ENCODE measurements around the gene ASIP.
"Not testable (repeated sequence)": the region's sequence is repeated elsewhere in the genome, so short reads cannot be mapped to it uniquely, and the experiment has no call there.

The ASIP gene

DNA sequence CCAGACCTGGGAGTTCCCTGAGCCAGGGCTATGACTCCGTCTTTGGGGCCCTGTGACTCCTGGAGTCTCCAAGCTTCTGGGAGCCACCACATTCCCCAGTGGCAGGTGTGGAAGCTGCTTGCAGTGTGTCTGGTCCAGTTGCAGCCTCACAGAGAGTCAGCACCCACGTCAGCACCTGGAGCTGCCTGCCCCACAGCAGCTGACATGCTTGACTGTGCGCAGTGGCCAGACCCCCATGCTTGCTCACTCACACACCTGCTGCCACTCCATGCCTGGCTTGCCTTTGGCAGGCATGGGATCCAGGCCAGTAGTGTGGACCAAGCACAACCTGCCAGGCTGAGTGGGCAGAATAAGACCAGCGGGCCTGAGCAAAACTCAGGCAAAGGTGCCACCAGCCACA lies 31.0 kb upstream of the ASIP start:
- no peak for DNase-seq (ENCODE audit: low read depth)
- H3K4me3 ChIP-seq (ENCODE audit: low read depth, low read length): no peak overlapping the region
- TF ChIP-seq CTCF (IDR thresholded peaks at IDR 0.05; ENCODE audit: control insufficient read depth, extremely low read depth, insufficient read depth): no peak

- no peak overlapping the region for H3K4me3 ChIP-seq (ENCODE audit: low read depth, low read length)
- TF ChIP-seq CTCF (IDR thresholded peaks at IDR 0.05; ENCODE audit: control insufficient read depth, extremely low read depth, insufficient read depth): no peak
- no peak for DNase-seq (ENCODE audit: low read depth)
These were observed 29.6 kb upstream of the ASIP start for GRCh38 chr20:34211591-34211990.

- DNase-seq (ENCODE audit: low read depth): no peak
- TF ChIP-seq CTCF (IDR thresholded peaks at IDR 0.05; ENCODE audit: control insufficient read depth, extremely low read depth, insufficient read depth): no peak
- no peak overlapping the region for H3K4me3 ChIP-seq (ENCODE audit: low read depth, low read length)
These were observed 28.0 kb upstream of the ASIP start for GRCh38 chr20:34213213-34213612.

DNA sequence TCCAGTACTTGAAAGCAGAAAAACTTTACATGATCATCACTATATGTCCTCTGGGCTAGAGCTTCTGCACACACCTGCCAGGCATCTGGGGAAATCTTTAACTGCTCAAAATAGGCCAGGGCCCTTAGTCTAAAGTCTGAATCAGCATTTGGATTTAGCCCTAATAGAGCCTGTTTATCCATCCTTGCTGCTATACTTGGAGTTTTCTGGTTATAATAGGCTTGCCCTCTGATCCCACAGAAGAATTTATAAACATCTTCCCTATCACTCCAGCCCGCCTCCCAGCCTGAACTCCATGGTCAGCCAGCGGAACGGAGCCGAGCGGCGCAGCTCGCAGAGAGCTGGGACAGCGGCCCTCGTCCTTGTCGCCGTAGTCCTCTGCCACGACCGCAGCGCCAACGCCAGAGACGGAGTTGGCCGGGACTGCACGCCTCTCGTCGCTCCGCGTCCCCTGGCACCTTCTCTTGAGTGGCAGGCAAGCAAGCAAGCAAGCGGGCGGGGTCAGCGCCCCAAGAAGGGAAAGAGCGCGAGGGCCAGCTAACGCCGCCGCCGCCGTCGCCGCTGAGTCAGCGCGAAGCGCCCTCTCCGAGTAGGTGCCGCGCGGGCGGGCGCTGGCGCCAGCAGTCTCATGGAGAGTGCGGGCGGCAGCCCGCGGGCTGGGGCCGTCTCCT lies 25.4 kb upstream of the ASIP start:
- no peak for TF ChIP-seq CTCF (IDR thresholded peaks at IDR 0.05; ENCODE audit: control insufficient read depth, extremely low read depth, insufficient read depth)
- peak overlapping the region; percentile 35; the same call in 1 of the 2 replicates for H3K4me3 ChIP-seq (ENCODE audit: low read depth, low read length)
- peak; percentile 58 for DNase-seq (ENCODE audit: low read depth)

GRCh38 chr20:34216382-34216742 lies 24.9 kb upstream of the ASIP start:
- no peak for TF ChIP-seq CTCF (IDR thresholded peaks at IDR 0.05; ENCODE audit: control insufficient read depth, extremely low read depth, insufficient read depth)
- peak overlapping the region; percentile 35; the same call in 1 of the 2 replicates for H3K4me3 ChIP-seq (ENCODE audit: low read depth, low read length)
- no peak for DNase-seq (ENCODE audit: low read depth)

DNA sequence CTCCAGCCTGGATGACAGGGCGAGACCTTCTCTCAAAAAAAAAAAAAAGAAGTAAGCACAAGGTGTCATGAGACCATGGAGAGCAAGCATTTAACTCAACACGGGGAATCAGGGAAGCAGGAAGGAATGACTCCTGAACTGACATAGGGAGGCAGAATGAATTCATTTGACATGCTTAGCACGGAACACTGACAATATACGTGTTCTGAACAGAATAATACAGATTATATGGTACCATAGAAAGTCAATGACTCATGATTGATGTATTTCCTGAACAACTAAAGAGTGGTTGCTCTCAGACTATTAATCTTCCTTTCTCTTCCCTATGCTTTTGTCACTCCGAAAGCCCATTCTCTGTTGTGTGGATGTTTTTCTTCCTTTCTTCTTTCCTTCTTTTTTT lies 20.7 kb upstream of the ASIP start:
- H3K4me3 ChIP-seq (ENCODE audit: low read depth, low read length): no peak overlapping the region
- DNase-seq (ENCODE audit: low read depth): no peak
- no peak for TF ChIP-seq CTCF (IDR thresholded peaks at IDR 0.05; ENCODE audit: control insufficient read depth, extremely low read depth, insufficient read depth)

GRCh38 chr20:34222208-34222607 lies 19.0 kb upstream of the ASIP start:
- no peak overlapping the region for H3K4me3 ChIP-seq (ENCODE audit: low read depth, low read length)
- no peak for DNase-seq (ENCODE audit: low read depth)
- TF ChIP-seq CTCF (IDR thresholded peaks at IDR 0.05; ENCODE audit: control insufficient read depth, extremely low read depth, insufficient read depth): no peak

- DNase-seq (ENCODE audit: low read depth); H3K4me3 ChIP-seq (ENCODE audit: low read depth, low read length): not testable (repeated sequence)
These were observed 17.0 kb upstream of the ASIP start for GRCh38 chr20:34224251-34224650.
